22Rv1 (cell line): ENCODE results near the gene RABGAP1.

Experiments used
- ZFX ChIP-seq: fragments of 450-650 bp; IDR thresholded peaks from 2 replicates; pipeline ENCODE4 v1.6.1; 2017; ENCODE audit warnings: antibody characterized with exemption, borderline replicate concordance
- TF ChIP-seq, protein P1 (sequence below): fragments of 450-650 bp; IDR thresholded peaks from 2 replicates; pipeline ENCODE4 v1.5.1; 2017; ENCODE audit warnings: mild to moderate bottlenecking

DNA sequence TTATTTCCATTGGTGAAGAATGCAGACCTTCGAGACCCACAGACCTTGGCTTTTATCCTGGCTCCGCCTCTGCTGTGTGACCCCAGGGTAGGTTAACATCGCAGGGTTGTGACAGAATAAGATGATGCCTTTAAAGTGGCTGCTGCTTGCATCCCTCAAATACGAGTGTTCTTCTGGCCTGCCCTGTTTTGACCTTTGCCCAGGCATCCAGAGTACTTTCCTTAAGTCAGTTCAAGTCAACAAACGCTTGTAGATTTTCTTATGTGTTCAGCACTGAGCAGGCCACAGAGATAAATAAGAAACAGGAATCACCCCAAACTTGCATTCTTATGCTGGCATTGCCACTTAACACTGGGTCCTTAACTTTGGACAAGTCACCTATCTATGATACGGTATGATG is 142.9 kb downstream of the RABGAP1 start:
- TF ChIP-seq, protein P1, sequence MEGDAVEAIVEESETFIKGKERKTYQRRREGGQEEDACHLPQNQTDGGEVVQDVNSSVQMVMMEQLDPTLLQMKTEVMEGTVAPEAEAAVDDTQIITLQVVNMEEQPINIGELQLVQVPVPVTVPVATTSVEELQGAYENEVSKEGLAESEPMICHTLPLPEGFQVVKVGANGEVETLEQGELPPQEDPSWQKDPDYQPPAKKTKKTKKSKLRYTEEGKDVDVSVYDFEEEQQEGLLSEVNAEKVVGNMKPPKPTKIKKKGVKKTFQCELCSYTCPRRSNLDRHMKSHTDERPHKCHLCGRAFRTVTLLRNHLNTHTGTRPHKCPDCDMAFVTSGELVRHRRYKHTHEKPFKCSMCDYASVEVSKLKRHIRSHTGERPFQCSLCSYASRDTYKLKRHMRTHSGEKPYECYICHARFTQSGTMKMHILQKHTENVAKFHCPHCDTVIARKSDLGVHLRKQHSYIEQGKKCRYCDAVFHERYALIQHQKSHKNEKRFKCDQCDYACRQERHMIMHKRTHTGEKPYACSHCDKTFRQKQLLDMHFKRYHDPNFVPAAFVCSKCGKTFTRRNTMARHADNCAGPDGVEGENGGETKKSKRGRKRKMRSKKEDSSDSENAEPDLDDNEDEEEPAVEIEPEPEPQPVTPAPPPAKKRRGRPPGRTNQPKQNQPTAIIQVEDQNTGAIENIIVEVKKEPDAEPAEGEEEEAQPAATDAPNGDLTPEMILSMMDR: no peak
- TF ChIP-seq ZFX: no peak
